Chondrocyte (in vitro differentiated cells): ENCODE data around the gene HRC. TPM values are rescaled to one million over a fixed set of nuclear protein-coding genes. Genes with fewer than 3 reads are reported as not detected.

Source experiments
- DNase-seq: peaks from one replicate; pipeline ENCODE4 v3.0.0; 2021; ENCODE audit warnings: mixed read lengths, low spot score
- H3K27ac Mint-ChIP-seq: one replicate; pipeline ENCODE4 v1.8.0; 2021; ENCODE audit warnings: mild to moderate bottlenecking, moderate library complexity, mixed read lengths; ENCODE audit not compliant: unreplicated experiment
- H3K27me3 Mint-ChIP-seq: 2 replicates; pipeline ENCODE4 v1.8.0; 2021; ENCODE audit warnings: low read depth, mixed read lengths
- H3K36me3 Mint-ChIP-seq: 2 replicates; pipeline ENCODE4 v1.8.0; 2021; ENCODE audit warnings: low read depth, mixed read lengths
- H3K4me1 Mint-ChIP-seq: 2 replicates; pipeline ENCODE4 v1.8.0; 2021; ENCODE audit warnings: low read depth, mild to moderate bottlenecking, mixed read lengths
- H3K4me3 Mint-ChIP-seq: one replicate; pipeline ENCODE4 v1.8.0; 2021; ENCODE audit warnings: mild to moderate bottlenecking, moderate library complexity, mixed read lengths; ENCODE audit not compliant: unreplicated experiment
- H3K9me3 Mint-ChIP-seq: 2 replicates; pipeline ENCODE4 v1.8.0; 2021; ENCODE audit warnings: low read depth, mixed read lengths
- long read RNA-seq: library from polyadenylated mRNA; stranded (forward); transcript quantifications from one replicate; pipeline ENCODE4 v2.0.0, GENCODE V29; 2021
- total RNA-seq: library from RNA; stranded (reverse); gene quantifications from 3 replicates; pipeline ENCODE4 v1.2.1, GENCODE V29; 2021
- TF ChIP-seq, protein P1 (sequence below): fragments of 200-600 bp; sonication (generic); IDR thresholded peaks from 2 replicates; pipeline ENCODE4 v1.5.0; 2021; ENCODE audit warnings: antibody characterized with exemption, mild to moderate bottlenecking, moderate library complexity

Gene HRC, protein sequence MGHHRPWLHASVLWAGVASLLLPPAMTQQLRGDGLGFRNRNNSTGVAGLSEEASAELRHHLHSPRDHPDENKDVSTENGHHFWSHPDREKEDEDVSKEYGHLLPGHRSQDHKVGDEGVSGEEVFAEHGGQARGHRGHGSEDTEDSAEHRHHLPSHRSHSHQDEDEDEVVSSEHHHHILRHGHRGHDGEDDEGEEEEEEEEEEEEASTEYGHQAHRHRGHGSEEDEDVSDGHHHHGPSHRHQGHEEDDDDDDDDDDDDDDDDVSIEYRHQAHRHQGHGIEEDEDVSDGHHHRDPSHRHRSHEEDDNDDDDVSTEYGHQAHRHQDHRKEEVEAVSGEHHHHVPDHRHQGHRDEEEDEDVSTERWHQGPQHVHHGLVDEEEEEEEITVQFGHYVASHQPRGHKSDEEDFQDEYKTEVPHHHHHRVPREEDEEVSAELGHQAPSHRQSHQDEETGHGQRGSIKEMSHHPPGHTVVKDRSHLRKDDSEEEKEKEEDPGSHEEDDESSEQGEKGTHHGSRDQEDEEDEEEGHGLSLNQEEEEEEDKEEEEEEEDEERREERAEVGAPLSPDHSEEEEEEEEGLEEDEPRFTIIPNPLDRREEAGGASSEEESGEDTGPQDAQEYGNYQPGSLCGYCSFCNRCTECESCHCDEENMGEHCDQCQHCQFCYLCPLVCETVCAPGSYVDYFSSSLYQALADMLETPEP
- total RNA-seq, result not detected in 3 replicates
- long read RNA-seq, result 0 reads

DNA sequence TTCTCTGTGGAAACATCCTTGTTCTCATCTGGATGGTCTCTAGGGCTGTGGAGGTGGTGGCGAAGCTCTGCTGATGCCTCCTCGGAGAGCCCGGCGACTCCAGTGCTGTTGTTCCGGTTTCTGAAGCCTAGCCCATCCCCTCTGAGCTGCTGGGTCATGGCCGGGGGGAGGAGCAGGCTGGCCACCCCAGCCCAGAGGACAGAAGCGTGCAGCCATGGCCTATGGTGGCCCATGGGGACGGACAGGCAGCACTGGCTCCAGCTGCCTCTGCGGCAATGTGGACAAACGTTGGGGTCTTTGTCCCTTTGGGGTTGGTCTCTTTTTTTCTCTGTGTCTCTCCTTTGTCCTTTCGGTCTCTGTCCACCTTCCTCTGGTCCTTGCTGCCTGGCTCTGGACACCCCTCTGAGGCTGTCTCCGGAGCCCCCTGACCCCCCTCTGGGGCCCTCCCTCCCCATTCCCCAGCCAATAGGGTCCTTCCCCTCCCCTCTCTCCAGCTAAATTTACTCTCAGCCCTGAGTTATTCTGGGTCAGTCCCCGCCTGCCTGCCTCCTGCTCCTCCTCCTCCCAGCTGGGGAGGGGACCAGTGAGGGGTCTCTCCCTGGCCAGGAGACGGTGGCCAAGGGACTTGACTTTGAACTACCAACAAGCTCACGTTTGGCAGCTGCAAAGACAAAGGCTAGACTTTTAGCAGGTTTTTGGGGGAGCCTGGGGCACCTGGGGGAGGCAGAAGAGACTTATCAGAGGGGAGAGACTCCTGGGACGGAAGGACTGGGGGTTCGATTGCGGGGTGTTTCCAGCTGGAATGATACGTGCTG lies at the start of gene HRC:
Gene HRC, minus strand, starts transcription at position 392 of the 815 bp plus-strand sequence. Its CDS starts 159 bp downstream, at position 233.
- TF ChIP-seq, protein P1, sequence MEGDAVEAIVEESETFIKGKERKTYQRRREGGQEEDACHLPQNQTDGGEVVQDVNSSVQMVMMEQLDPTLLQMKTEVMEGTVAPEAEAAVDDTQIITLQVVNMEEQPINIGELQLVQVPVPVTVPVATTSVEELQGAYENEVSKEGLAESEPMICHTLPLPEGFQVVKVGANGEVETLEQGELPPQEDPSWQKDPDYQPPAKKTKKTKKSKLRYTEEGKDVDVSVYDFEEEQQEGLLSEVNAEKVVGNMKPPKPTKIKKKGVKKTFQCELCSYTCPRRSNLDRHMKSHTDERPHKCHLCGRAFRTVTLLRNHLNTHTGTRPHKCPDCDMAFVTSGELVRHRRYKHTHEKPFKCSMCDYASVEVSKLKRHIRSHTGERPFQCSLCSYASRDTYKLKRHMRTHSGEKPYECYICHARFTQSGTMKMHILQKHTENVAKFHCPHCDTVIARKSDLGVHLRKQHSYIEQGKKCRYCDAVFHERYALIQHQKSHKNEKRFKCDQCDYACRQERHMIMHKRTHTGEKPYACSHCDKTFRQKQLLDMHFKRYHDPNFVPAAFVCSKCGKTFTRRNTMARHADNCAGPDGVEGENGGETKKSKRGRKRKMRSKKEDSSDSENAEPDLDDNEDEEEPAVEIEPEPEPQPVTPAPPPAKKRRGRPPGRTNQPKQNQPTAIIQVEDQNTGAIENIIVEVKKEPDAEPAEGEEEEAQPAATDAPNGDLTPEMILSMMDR, result no peak
- no peak for DNase-seq
- peaks cover 3% of the 10 kb centered on the region for H3K27me3 Mint-ChIP-seq
- H3K27ac Mint-ChIP-seq, result no peak within 1 kb of the TSS
- H3K9me3 Mint-ChIP-seq, result peaks cover 3% of the 10 kb centered on the region
- peaks cover 5% of the 10 kb centered on the region for H3K36me3 Mint-ChIP-seq
- H3K4me1 Mint-ChIP-seq, result peaks cover 24% of the 10 kb centered on the region
- H3K4me3 Mint-ChIP-seq, result no peak within 1 kb of the TSS

DNA sequence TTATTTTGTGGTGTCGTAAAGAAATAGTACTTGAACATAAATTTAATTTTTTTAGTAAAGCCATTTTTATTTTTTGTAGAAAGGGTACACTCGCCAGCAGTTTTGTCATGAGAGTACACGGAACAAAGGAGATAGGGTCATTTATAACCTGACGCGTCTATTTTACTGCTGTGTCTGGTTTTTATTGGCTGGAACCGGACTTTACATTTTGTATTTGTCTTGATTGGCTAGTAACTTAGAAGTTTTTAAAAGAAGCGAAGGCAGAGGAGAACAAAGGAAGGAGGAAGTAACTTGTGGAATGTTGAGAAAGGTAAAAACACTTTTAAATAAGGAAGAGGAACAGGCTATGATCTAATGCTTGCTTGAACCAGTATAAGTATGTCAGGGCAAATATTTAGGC lies 45.8 kb upstream of the HRC start:
- Mint-ChIP-seq H3K4me3 (no peak overlapping the region), H3K36me3 (peaks cover 31% of the 10 kb centered on the region), H3K4me1 (peaks cover 20% of the 10 kb centered on the region), H3K27me3 (no peaks in the 10 kb centered on the region), H3K9me3 (no peaks in the 10 kb centered on the region), H3K27ac (no peak overlapping the region)
- DNase-seq, result no peak
- TF ChIP-seq, protein P1, result no peak

DNA sequence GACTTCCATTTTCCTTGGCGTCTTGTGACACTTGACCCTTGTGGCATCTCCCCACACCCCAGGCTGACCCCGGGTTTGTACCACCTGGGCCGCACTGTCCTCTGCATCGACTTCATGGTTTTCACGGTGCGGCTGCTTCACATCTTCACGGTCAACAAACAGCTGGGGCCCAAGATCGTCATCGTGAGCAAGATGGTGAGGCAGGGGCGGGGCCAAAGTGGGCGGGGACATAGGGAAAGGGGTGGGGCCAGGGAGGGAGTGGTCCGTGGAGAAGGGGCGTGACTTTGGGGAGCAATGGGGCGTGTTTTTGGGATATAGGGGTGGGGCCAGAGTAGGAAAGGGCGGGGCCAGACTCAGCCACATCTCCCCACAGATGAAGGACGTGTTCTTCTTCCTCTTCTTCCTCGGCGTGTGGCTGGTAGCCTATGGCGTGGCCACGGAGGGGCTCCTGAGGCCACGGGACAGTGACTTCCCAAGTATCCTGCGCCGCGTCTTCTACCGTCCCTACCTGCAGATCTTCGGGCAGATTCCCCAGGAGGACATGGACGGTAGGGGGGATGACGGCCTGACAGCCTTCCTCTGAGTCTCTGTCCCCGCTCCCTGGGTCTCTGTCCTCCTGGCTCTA lies 45.2 kb upstream of the HRC start:
- Mint-ChIP-seq H3K36me3 (peaks cover 29% of the 10 kb centered on the region), H3K9me3 (no peaks in the 10 kb centered on the region), H3K4me1 (peaks cover 20% of the 10 kb centered on the region), H3K4me3 (no peak overlapping the region), H3K27me3 (no peaks in the 10 kb centered on the region), H3K27ac (no peak overlapping the region)
- TF ChIP-seq, protein P1, result no peak
- no peak for DNase-seq

DNA sequence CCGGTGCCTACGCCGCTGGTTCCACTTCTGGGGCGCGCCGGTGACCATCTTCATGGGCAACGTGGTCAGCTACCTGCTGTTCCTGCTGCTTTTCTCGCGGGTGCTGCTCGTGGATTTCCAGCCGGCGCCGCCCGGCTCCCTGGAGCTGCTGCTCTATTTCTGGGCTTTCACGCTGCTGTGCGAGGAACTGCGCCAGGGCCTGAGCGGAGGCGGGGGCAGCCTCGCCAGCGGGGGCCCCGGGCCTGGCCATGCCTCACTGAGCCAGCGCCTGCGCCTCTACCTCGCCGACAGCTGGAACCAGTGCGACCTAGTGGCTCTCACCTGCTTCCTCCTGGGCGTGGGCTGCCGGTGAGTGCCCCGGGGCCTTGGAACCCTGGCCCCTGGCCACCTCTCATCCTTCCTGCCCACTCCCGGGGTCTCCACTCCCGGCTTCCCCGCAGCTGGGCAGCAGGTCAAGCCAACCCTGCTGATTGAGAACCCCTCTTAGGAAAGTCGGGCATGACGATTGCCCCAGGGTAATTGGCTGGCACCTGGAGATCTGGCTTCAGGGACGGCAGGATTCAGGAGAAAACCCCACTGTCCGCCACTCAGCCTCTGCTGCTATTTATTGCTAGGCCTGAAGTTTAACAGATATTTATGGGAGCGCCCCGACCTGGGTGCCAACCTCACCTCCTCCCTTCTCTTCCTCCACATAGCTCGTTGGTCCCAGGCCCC lies 41.5 kb upstream of the HRC start:
- H3K9me3 Mint-ChIP-seq, result no peaks in the 10 kb centered on the region
- no peak for DNase-seq
- TF ChIP-seq, protein P1, result no peak
- H3K4me3 Mint-ChIP-seq, result no peak overlapping the region
- H3K36me3 Mint-ChIP-seq, result peaks cover 27% of the 10 kb centered on the region
- no peaks in the 10 kb centered on the region for H3K27me3 Mint-ChIP-seq
- H3K27ac Mint-ChIP-seq, result no peak overlapping the region
- peaks cover 4% of the 10 kb centered on the region for H3K4me1 Mint-ChIP-seq
